CD4-positive, CD25-positive, alpha-beta regulatory T cell (primary cell): ENCODE measurements around the gene VAV3. TPM values are rescaled to one million over a fixed set of nuclear protein-coding genes. Genes with fewer than 3 reads are reported as not detected.
A peak's percentile ranks its signal among the peaks of the same experiment; 100 is the strongest.
"Not testable (repeated sequence)": the region's sequence is repeated elsewhere in the genome, so short reads cannot be mapped to it uniquely, and the experiment has no call there.

Source experiments
- ATAC-seq, 2 donors: fragments of 150-1000 bp; cut with Tn5 transposase; one replicate each; pipeline ENCODE4 v1.10.0; 2021; ENCODE audit warnings: low read depth in 2 of 2, moderate number of reproducible peaks in 2 of 2, moderate library complexity in 1 of 2
- DNase-seq, 3 donors: peaks; one replicate each; pipeline versions ENCODE4 v3.0.0 to v3.0.0-alpha.2; 2012 to 2022; ENCODE audit warnings: mixed read lengths in 1 of 3
- H3K27ac ChIP-seq: one replicate; pipeline ENCODE4 v1.7.0; 2013; ENCODE audit warnings: mild to moderate bottlenecking, low read length; ENCODE audit not compliant: insufficient read depth, poor library complexity, severe bottlenecking
- H3K27me3 ChIP-seq: one replicate; pipeline ENCODE4 v1.7.0; 2013; ENCODE audit warnings: low read length; ENCODE audit not compliant: control insufficient read depth, insufficient read depth
- H3K36me3 ChIP-seq: one replicate; pipeline ENCODE4 v1.7.0; 2013; ENCODE audit warnings: mild to moderate bottlenecking, low read length, moderate library complexity; ENCODE audit not compliant: control insufficient read depth, insufficient read depth
- H3K4me1 ChIP-seq: 2 replicates; pipeline ENCODE4 v1.7.0; 2013; ENCODE audit warnings: mild to moderate bottlenecking, low read length; ENCODE audit not compliant: insufficient read depth, control insufficient read depth, poor library complexity, severe bottlenecking
- H3K4me3 ChIP-seq: one replicate; pipeline ENCODE4 v1.7.0; 2013; ENCODE audit warnings: low read depth, mild to moderate bottlenecking, low read length, moderate library complexity
- H3K9me3 ChIP-seq, 2 experiments: 1 replicate in 1 of 2; 2 replicates in 1 of 2; pipeline ENCODE4 v1.7.0; 2013; ENCODE audit warnings: low read length in 2 of 2, mild to moderate bottlenecking in 1 of 2, moderate library complexity in 1 of 2; ENCODE audit not compliant: control insufficient read depth in 2 of 2
- H3K27ac Mint-ChIP-seq, 3 donors: one replicate each; pipeline ENCODE4 v1.8.0; 2020 to 2022; ENCODE audit warnings: mild to moderate bottlenecking in 3 of 3, mixed read lengths in 3 of 3, moderate library complexity in 2 of 3
- H3K27me3 Mint-ChIP-seq: one replicate; pipeline ENCODE4 v1.8.0; 2022; ENCODE audit warnings: mild to moderate bottlenecking, mixed read lengths
- H3K36me3 Mint-ChIP-seq: one replicate; pipeline ENCODE4 v1.8.0; 2020; ENCODE audit warnings: mixed read lengths
- H3K4me1 Mint-ChIP-seq, 4 donors: one replicate each; pipeline ENCODE4 v1.8.0; 2020 to 2022; ENCODE audit warnings: mixed read lengths in 4 of 4, mild to moderate bottlenecking in 1 of 4
- H3K4me3 Mint-ChIP-seq, 4 donors: one replicate each; pipeline ENCODE4 v1.8.0; 2020 to 2022; ENCODE audit warnings: mild to moderate bottlenecking in 4 of 4, mixed read lengths in 4 of 4, moderate library complexity in 3 of 4
- H3K9me3 Mint-ChIP-seq, 7 donors: one replicate each; pipeline ENCODE4 v1.8.0; 2020 to 2022; ENCODE audit warnings: mixed read lengths in 7 of 7, mild to moderate bottlenecking in 3 of 7, moderate library complexity in 2 of 7
- polyA plus RNA-seq, 4 donors: library from polyadenylated mRNA; unstranded; fragments of 300-500 nt; fragmentation: Illumina TruSeq; gene quantifications; one replicate each; pipeline ENCODE4 v1.2.3, GENCODE V29; 2021
- total RNA-seq: library from RNA; stranded (reverse); gene quantifications from one replicate; pipeline ENCODE4 v1.2.3, GENCODE V29; 2022

Gene VAV3
- total and polyA plus RNA-seq, 5 donors from 2014 or later: 6.2 to 21.5 (median 11.1) TPM

DNA sequence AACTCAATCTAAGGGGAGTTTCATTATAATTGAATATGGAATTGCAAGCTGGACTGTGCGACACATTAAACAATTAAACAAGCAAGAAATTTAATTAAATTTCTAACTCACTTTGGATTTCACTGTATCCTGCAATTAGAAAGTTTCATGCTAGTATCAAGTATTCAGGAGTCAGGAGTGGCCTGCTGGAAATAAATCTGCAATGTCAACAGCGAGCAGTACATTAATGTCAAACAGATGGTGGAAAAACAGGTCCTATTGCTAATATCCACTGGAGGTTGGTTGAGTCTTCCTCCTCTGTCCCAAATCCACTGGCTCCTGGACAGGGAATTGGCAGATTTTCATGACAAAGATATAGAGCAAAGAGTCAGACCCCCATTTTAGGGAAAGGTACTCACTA, 237.1 kb downstream of the VAV3 start:
- Mint-ChIP-seq H3K27me3 (no peaks in the 10 kb centered on the region), H3K4me3 (no peak overlapping the region), H3K9me3 (no peaks in the 10 kb centered on the region), H3K36me3 (peaks cover 15% of the 10 kb centered on the region), H3K4me1 (peaks cover 0 to 8% (median 2%) of the 10 kb centered on the region in 4 donors), H3K27ac (no peak overlapping the region)
- H3K4me1 ChIP-seq: no peaks in the 10 kb centered on the region
- H3K4me3 ChIP-seq: no peak overlapping the region
- H3K9me3 ChIP-seq: no peaks in the 10 kb centered on the region
- H3K36me3 ChIP-seq: no peaks in the 10 kb centered on the region
- H3K27ac ChIP-seq: no peak overlapping the region
- DNase-seq (no peak), ATAC-seq (no peak)
- no peaks in the 10 kb centered on the region for H3K27me3 ChIP-seq

DNA sequence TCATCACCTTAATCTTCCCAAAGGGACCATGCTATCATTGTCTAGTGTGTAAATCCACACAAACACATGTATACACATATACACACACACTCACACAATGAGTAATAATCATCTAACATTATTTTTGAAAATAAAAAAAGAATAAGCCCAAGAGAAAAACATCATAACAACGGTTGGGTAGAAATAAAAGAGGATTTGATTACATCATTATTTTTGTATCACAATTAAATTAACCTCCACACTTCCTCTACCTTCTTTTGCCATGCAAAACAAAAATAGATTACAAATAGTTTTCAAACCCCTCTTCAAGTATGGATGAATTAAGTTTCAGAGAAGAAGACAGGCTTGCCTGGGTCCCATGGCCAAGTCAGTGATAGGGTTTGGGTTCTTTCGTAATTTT, 238.1 kb downstream of the VAV3 start:
- Mint-ChIP-seq H3K4me3 (no peak overlapping the region), H3K36me3 (peaks cover 11% of the 10 kb centered on the region), H3K27ac (no peak overlapping the region), H3K4me1 (peaks cover 0 to 6% (median 2%) of the 10 kb centered on the region in 4 donors), H3K27me3 (no peaks in the 10 kb centered on the region), H3K9me3 (no peaks in the 10 kb centered on the region)
- ATAC-seq (no peak), DNase-seq (no peak)
- no peak overlapping the region for H3K27ac ChIP-seq
- H3K4me1 ChIP-seq: no peaks in the 10 kb centered on the region
- H3K27me3 ChIP-seq: no peaks in the 10 kb centered on the region
- no peaks in the 10 kb centered on the region for H3K36me3 ChIP-seq
- H3K9me3 ChIP-seq: no peaks in the 10 kb centered on the region
- no peak overlapping the region for H3K4me3 ChIP-seq

DNA sequence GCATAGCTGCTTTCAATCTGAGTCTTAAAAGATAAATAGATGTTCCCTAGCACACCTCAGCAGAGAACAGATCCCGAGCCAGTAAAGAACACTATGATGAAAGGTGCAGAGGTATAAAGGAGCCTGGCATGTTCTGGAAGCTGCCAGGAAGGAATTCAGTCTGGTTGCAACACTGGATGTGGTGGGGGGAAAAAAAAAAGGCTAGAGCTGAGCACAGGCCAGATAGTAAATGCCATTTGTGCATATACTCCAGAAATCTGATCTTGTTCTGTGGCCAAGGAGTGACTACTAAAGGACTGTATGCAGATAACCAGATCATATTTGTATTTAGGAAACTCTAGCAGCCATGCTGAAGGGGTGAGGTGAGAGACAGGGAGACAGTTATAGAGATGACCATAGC, 240.3 kb downstream of the VAV3 start:
- H3K27ac ChIP-seq: no peak overlapping the region
- Mint-ChIP-seq H3K9me3 (no peaks in the 10 kb centered on the region), H3K27ac (peak overlapping the region in 1 of 3 donors; percentile 62), H3K36me3 (peaks cover 12% of the 10 kb centered on the region), H3K4me1 (peaks cover 0 to 5% (median 2%) of the 10 kb centered on the region in 4 donors), H3K27me3 (no peaks in the 10 kb centered on the region), H3K4me3 (no peak overlapping the region)
- no peak overlapping the region for H3K4me3 ChIP-seq
- no peaks in the 10 kb centered on the region for H3K9me3 ChIP-seq
- H3K36me3 ChIP-seq: no peaks in the 10 kb centered on the region
- no peaks in the 10 kb centered on the region for H3K4me1 ChIP-seq
- no peak for ATAC-seq
- H3K27me3 ChIP-seq: no peaks in the 10 kb centered on the region
- DNase-seq: no peak

DNA sequence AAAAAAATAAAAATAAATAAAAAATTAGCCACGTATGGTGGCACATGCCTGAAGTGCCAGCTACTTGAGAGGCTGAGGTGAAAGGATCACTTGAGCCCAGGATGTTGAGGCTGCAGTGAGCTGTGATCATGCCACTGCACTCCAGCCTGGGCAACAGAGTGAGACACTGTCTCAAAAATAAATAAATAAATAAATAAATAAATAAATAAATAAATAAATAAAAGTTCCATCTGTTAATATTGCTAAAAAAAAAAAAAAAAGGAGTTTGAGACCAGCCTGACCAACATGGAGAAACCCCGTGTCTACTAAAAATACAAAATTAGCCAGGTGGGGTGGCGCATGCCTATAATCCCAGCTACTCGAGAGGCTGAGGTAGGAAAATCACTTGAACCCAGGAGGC, 244.8 kb downstream of the VAV3 start:
- not testable (repeated sequence) for ATAC-seq, H3K9me3 ChIP-seq, H3K27ac ChIP-seq, H3K4me3 ChIP-seq, H3K4me1 Mint-ChIP-seq, H3K36me3 ChIP-seq, H3K27me3 ChIP-seq, DNase-seq, H3K9me3 Mint-ChIP-seq, H3K4me3 Mint-ChIP-seq, H3K27me3 Mint-ChIP-seq, H3K4me1 ChIP-seq, H3K27ac Mint-ChIP-seq
- peaks cover 27% of the 10 kb centered on the region for H3K36me3 Mint-ChIP-seq

DNA sequence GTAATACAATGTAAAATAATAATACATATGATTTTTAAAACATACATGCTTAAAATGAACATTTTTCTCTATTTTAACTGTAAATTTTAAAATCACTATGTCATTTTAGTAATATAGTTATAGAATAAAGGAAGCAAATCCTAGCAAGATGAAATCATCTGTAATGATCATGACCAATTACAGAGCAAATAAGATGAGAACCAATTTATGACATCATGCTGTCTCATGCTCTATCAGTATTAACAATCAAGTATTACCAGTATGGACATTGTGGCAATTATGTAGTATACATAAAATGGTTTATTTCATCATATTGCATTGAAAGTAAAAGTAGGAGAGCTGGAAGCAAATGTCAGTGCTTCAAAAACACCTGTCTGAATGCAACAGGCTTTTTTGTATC, 255.0 kb downstream of the VAV3 start:
- no peaks in the 10 kb centered on the region for H3K27me3 ChIP-seq
- Mint-ChIP-seq H3K4me1 (peaks cover 0 to 4% (median 2%) of the 10 kb centered on the region in 4 donors), H3K27ac (no peak overlapping the region), H3K4me3 (no peak overlapping the region), H3K36me3 (peaks cover 3% of the 10 kb centered on the region), H3K27me3 (no peaks in the 10 kb centered on the region), H3K9me3 (no peaks in the 10 kb centered on the region)
- H3K4me1 ChIP-seq: no peaks in the 10 kb centered on the region
- ATAC-seq (no peak), DNase-seq (no peak)
- no peak overlapping the region for H3K4me3 ChIP-seq
- H3K27ac ChIP-seq: no peak overlapping the region
- H3K36me3 ChIP-seq: no peaks in the 10 kb centered on the region
- H3K9me3 ChIP-seq: no peaks in the 10 kb centered on the region

DNA sequence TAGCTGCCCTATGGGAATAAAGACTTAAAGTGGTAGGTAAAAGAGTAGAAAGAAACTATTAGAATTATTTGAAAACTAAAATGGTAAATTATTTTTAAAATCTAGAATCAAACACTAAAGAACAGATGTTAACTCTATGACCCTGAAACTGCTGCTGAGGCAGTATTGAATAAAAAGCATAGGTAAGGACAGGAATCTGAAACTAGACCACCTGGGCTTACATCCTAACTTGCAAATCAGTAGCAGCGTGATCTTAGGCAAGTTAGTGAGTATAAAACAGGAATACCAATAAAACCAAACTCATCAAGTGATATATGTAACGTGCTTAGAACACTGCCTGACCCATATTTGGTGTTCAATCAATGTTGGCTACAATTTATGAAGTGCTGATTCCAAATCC, 257.9 kb downstream of the VAV3 start:
- Histone ChIP-seq H3K27me3 (no peaks in the 10 kb centered on the region), H3K9me3 (no peaks in the 10 kb centered on the region), H3K4me3 (no peak overlapping the region), H3K4me1 (no peaks in the 10 kb centered on the region), H3K36me3 (peaks cover 14% of the 10 kb centered on the region), H3K27ac (no peak overlapping the region)
- Mint-ChIP-seq H3K9me3 (peaks cover 0 to 3% (median 0%) of the 10 kb centered on the region in 7 donors), H3K4me3 (no peak overlapping the region), H3K36me3 (peaks cover 13% of the 10 kb centered on the region), H3K4me1 (peaks cover 0 to 4% (median 1%) of the 10 kb centered on the region in 4 donors), H3K27ac (no peak overlapping the region), H3K27me3 (no peaks in the 10 kb centered on the region)
- ATAC-seq (no peak), DNase-seq (no peak)

DNA sequence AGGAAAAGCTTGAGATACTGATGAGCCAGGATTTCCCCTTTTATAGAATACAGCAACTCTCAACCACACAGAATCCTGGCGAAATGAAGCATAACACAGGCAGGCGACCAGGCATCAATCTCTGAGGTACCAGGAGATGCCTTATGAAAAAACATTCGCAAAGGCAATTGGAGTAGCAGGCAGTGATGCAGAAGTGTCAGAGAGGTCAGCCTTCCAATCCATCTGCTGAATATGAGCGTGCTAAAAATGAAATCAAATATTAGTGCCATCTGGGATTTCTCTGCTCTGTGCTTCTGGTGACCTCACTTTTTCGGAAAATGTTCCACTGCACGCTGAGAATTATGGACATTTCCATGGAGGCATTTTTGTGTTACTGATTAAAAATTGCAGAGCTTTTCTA, 258.8 kb downstream of the VAV3 start:
- no peak for ATAC-seq
- Mint-ChIP-seq H3K4me1 (peaks cover 0 to 7% (median 2%) of the 10 kb centered on the region in 4 donors), H3K27ac (no peak overlapping the region), H3K36me3 (peaks cover 21% of the 10 kb centered on the region), H3K27me3 (no peaks in the 10 kb centered on the region), H3K9me3 (peaks cover 0 to 3% (median 0%) of the 10 kb centered on the region in 7 donors), H3K4me3 (no peak overlapping the region)
- Histone ChIP-seq H3K36me3 (peaks cover 14% of the 10 kb centered on the region), H3K4me3 (no peak overlapping the region), H3K9me3 (no peaks in the 10 kb centered on the region), H3K27ac (no peak overlapping the region), H3K27me3 (no peaks in the 10 kb centered on the region), H3K4me1 (no peaks in the 10 kb centered on the region)
- no peak for DNase-seq

DNA sequence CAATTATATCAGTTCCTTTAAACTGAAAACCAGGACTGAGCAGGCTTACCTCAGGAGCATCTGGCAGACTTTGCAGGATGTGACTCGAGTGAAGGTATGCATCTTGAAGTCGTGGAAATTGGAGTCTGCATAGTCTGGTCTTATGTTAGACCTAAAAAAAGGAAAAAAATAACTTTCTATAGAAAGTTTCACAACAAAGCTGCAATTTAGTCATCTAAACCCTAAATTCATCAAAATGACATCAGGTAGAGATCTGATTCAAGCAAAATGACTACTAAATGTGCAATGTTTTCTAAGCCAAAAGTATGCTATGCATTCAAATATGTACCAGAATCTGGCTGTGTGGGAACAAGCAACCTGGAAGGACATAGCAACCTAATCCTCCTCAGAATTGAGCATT, 260.1 kb downstream of the VAV3 start:
- H3K4me3 Mint-ChIP-seq: no peak overlapping the region
- Histone ChIP-seq H3K27ac (no peak overlapping the region), H3K4me1 (no peaks in the 10 kb centered on the region), H3K9me3 (no peaks in the 10 kb centered on the region), H3K27me3 (no peaks in the 10 kb centered on the region), H3K4me3 (no peak overlapping the region), H3K36me3 (peaks cover 14% of the 10 kb centered on the region)
- no peak overlapping the region for H3K27ac Mint-ChIP-seq
- no peaks in the 10 kb centered on the region for H3K27me3 Mint-ChIP-seq
- H3K4me1 Mint-ChIP-seq: peaks cover 0 to 9% (median 2%) of the 10 kb centered on the region in 4 donors
- DNase-seq (no peak), ATAC-seq (no peak)
- H3K9me3 Mint-ChIP-seq: peaks cover 0 to 3% (median 0%) of the 10 kb centered on the region in 7 donors
- peaks cover 24% of the 10 kb centered on the region for H3K36me3 Mint-ChIP-seq
